NCI-H1105 treated with DMSO at 0.1 percent for 48 hours (cell line): ENCODE data around the gene SLC39A11.
A peak's percentile ranks its signal among the peaks of the same experiment; 100 is the strongest.

Experiments used
- DNase-seq: peaks from one replicate; lab custom pipeline; 2025; lab: John Stamatoyannopoulos, UW

Gene SLC39A11

GRCh38 chr17:72616447-72616846, 476.0 kb downstream of the SLC39A11 start:
- DNase-seq: no peak

GRCh38 chr17:72615627-72615991, 476.9 kb downstream of the SLC39A11 start:
- no peak for DNase-seq

- DNase-seq: no peak
Measured at GRCh38 chr17:72614871-72615626, 477.4 kb downstream of the SLC39A11 start.

DNA sequence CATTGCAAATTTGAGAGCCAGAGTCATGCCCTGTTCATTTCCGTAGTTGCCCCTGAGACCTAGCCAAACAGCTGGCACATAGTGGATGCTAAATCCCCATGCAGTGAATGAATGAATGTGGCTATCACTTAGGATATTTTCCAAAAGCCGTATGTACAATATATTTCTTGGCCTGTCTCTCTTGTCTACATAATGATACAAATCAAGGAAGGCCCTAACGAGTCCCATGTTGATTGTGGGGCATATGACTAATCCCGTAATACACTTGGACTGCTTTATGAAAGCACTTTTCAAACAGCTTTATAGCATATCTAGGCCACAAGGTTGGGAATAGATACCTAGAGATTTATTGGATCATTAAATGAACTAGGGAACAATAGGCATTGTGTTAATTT, 478.0 kb downstream of the SLC39A11 start:
- DNase-seq: no peak

DNA sequence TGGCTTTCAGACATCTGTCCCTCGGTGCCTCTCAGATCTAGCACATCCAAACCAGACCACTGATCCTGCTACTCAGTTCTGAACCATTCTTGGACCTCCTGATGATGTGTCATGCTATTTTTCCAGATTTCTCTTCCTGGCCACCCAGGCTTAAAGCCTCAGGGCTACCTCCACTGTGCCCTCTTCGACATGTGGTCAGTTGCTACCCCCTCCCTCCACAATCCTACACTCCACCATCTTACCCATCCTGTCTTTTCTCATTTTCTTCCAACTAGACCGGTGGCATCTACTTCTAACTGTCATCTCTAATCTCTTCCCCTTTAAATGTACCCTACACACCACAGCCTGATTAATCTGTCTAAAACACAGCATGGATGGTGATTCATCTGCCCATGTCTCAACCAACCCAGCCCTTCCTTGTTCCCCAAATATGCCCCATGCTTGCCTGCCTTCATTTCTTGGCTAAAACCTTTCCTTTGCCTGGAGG, 478.6 kb downstream of the SLC39A11 start:
- DNase-seq: no peak

- no peak for DNase-seq
Measured at GRCh38 chr17:72613396-72613795, 479.1 kb downstream of the SLC39A11 start.

GRCh38 chr17:72611172-72611571, 481.3 kb downstream of the SLC39A11 start:
- no peak for DNase-seq

- no peak for DNase-seq
Measured at GRCh38 chr17:72609501-72609900, 483.0 kb downstream of the SLC39A11 start.

- DNase-seq: no peak
Measured at GRCh38 chr17:72608436-72608835, 484.1 kb downstream of the SLC39A11 start.

DNA sequence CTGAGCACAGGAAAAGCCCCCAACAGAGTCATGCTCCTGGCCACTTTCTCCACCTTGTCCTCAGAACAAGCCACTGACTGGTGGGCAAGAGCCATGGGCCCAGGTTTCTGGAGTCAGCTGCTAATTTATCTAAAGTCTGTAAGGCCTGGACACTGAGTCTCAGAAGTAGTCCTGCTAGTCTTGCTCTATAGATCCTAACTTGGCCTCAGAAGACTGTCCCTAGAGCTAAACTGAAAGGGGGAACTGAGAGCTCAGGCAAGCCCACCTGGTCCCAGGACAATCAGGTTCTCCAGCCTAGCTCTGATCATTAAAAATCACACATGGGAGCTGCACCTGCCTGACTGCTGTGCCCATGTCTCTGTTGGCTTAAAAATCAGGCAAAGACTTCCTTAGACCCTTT, 485.8 kb downstream of the SLC39A11 start:
- no peak for DNase-seq

DNA sequence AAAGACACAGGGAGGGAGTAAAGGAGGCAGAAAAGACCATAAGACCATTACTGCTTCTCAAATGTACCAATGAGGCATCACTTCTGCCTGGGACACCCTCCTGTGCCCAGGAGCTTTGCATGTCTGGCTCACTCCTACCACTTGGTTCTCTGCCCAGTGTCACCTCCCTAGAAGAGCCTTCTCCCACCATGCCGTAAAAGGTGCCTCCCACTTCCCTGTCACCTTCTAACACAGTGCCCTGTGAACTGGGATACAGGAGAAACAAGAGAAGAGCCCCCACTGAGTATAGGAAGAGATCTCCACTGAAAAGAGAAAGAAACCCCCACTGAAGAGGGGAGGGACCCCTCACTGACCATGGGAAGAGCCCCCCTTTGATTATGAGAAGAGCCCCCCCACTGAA, 486.9 kb downstream of the SLC39A11 start:
- no peak for DNase-seq

DNA sequence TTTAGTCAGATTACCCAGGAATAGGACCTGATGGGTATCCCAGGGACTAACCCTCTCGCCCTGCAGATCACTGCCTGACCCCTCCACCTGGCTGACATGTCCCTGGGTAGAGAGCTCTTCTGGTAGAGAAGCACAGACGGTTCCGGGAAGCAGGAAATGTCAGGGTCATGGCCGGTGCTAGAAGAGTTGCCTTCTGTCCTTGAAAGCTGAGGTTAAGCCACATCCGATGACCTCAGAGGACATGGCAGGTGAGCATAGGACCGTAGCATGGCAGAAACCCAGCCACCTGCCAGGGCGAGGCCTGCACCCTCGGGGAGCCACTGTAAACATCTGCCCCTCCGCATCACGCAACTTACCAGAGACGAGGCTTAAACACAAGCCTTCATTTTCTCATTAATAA, 488.0 kb downstream of the SLC39A11 start:
- DNase-seq: no peak

- DNase-seq: no peak
Measured at GRCh38 chr17:72603420-72604242, 488.9 kb downstream of the SLC39A11 start.

DNA sequence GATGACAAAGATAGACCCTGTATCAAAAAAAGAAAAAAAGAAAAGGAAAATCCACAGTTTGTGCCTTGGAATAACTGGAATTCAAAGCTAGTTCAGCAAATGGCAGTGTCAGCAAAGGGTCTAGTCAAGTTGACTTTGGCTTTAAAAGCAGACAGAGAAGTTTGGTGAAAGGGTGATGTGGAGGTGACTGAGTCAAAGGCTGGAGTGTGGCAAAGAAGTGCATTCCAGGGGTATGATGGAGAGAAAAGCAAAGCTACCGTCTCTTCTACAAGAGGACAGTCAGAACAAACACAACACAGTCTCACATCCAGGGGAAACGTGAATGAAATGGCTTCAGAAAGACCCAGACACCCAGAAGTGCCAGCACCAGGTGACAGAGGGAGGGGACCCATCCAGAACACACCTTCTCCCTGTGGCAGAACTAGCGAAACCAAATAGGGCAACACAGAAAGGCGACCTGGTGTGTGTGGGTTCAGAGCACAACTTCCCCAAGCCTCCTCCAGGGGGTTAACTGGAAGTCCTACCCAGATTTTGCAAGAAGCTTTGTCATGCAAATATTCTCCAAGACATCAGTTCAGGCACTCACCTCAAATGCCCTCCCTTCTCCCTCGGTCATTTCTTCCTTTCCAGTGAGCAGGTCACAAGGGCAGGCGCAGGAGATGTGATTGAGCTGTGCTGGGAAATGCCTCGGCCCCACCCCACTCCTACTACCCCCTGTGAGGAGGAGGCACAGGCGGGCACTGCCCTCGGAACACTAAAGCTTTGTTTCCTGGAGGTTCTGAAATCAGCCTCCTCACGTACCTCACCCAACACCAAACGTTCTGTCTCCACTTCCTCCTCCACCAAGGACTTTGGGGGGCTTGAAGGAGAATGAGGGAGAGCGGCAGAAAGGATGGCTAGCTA, 489.7 kb downstream of the SLC39A11 start:
- no peak for DNase-seq

DNA sequence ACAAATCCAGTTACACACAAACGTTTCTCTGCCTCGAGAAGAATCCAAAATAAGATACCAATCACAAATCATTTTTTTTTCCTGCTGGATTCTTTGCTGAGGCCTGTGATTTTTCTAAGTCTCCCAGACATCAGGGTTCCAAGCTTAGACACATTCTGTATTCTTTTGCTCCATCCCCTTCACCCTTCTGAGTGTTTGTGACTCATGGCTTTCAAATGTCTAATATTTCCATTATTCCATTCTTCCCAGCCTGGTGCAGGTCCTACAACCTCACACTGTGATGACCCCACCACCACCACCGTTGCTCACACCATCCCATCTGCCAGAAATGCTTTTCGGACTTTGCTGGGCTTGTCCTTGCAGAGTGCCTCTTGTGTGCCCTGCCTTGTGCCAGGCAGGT, 491.6 kb downstream of the SLC39A11 start:
- no peak for DNase-seq

DNA sequence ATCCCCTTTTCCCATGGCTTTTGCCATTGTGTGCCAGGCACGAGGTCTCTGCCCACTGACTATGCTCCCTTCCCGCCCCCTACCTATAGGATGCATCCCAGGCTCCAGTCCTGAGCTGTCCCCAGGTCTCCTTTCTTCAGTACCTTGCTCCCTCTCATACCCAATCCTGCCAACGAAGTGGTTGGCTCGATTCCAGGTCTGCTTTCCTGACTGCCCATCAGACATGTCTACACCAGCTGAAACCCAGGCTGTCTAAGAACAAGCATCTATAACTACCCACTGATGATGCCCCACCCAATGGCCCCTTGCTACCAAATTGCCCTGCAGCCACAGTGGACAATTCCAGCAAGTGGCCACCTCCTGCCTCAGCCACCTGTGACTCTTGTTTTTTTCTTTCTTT, 492.6 kb downstream of the SLC39A11 start:
- DNase-seq: peak; percentile 12

- DNase-seq: no peak
Measured at GRCh38 chr17:72598695-72599094, 493.8 kb downstream of the SLC39A11 start.

- DNase-seq: no peak
Measured at GRCh38 chr17:72597354-72598087, 495.0 kb downstream of the SLC39A11 start.
